ENCODE results near the gene ITGB1. TPM values are rescaled to one million over a fixed set of nuclear protein-coding genes. Genes with fewer than 3 reads are reported as not detected.

The ITGB1 gene
- total RNA-seq, 1 donor from 2014 or later, result 87.4 TPM

GRCh38 chr10:32955299-32955772, 2.7 kb downstream of the ITGB1 start:
- TF ChIP-seq, protein P1, sequence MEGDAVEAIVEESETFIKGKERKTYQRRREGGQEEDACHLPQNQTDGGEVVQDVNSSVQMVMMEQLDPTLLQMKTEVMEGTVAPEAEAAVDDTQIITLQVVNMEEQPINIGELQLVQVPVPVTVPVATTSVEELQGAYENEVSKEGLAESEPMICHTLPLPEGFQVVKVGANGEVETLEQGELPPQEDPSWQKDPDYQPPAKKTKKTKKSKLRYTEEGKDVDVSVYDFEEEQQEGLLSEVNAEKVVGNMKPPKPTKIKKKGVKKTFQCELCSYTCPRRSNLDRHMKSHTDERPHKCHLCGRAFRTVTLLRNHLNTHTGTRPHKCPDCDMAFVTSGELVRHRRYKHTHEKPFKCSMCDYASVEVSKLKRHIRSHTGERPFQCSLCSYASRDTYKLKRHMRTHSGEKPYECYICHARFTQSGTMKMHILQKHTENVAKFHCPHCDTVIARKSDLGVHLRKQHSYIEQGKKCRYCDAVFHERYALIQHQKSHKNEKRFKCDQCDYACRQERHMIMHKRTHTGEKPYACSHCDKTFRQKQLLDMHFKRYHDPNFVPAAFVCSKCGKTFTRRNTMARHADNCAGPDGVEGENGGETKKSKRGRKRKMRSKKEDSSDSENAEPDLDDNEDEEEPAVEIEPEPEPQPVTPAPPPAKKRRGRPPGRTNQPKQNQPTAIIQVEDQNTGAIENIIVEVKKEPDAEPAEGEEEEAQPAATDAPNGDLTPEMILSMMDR (IDR thresholded peaks at IDR 0.05), result no peak
- intact Hi-C loops (cut with micrococcal nuclease), result loop anchor here (5.0 to 10.0 kb wide), 5 partner anchors 142 to 1191 kb away; no protein-coding TSS in a partner anchor
- ATAC-seq (ENCODE audit: low read depth) (no peak), DNase-seq (no peak)
- peak overlapping the region; percentile 71 for H3K4me3 Mint-ChIP-seq
- peaks cover 77% of the 10 kb centered on the region for H3K4me1 Mint-ChIP-seq
- H3K9me3 Mint-ChIP-seq, result no peaks in the 10 kb centered on the region
- peak overlapping the region; percentile 47 for H3K27ac Mint-ChIP-seq
- POLR2A ChIA-PET, result interaction anchor here (1.3 kb wide), 1 partner anchor 11 kb away, joined by 3 read pairs; no protein-coding TSS in a partner anchor
- CTCF ChIA-PET, result interaction anchor here (0.6 to 1.8 kb wide), 2 partner anchors 40 to 54 kb away, joined by 3 to 5 read pairs; no protein-coding TSS in a partner anchor
- peaks cover 7% of the 10 kb centered on the region for H3K36me3 Mint-ChIP-seq (ENCODE audit: low read depth)
- H3K27me3 Mint-ChIP-seq, result no peaks in the 10 kb centered on the region

- ATAC-seq (ENCODE audit: low read depth) (no peak), DNase-seq (no peak)
- intact Hi-C loops (cut with micrococcal nuclease), result loop anchor here (5.0 to 10.0 kb wide), 5 partner anchors 143 to 1190 kb away; no protein-coding TSS in a partner anchor
- CTCF ChIA-PET, result interaction anchor here (0.6 to 1.1 kb wide), 2 partner anchors 41 to 55 kb away, joined by 3 read pairs; no protein-coding TSS in a partner anchor
- peaks cover 7% of the 10 kb centered on the region for H3K36me3 Mint-ChIP-seq (ENCODE audit: low read depth)
- no peaks in the 10 kb centered on the region for H3K9me3 Mint-ChIP-seq
- H3K27ac Mint-ChIP-seq, result peak overlapping the region; percentile 73
- H3K4me1 Mint-ChIP-seq, result peaks cover 76% of the 10 kb centered on the region
- POLR2A ChIA-PET, result interaction anchor here (1.3 kb wide), 1 partner anchor 11 kb away, joined by 3 read pairs; no protein-coding TSS in a partner anchor
- no peaks in the 10 kb centered on the region for H3K27me3 Mint-ChIP-seq
- H3K4me3 Mint-ChIP-seq, result peak overlapping the region; percentile 71
- TF ChIP-seq, protein P1 (IDR thresholded peaks at IDR 0.05), result no peak
These were observed 3.3 kb downstream of the ITGB1 start for GRCh38 chr10:32954545-32955298.

- TF ChIP-seq, protein P1 (IDR thresholded peaks at IDR 0.05), result no peak
- H3K4me3 Mint-ChIP-seq, result peak overlapping the region; percentile 71
- DNase-seq (no peak), ATAC-seq (ENCODE audit: low read depth) (no peak)
- POLR2A ChIA-PET, result interaction anchor here (0.6 kb wide), 1 partner anchor 26 kb away, joined by 5 read pairs; no protein-coding TSS in a partner anchor
- H3K36me3 Mint-ChIP-seq (ENCODE audit: low read depth), result peaks cover 7% of the 10 kb centered on the region
- peak overlapping the region; percentile 73 for H3K27ac Mint-ChIP-seq
- no peaks in the 10 kb centered on the region for H3K9me3 Mint-ChIP-seq
- H3K4me1 Mint-ChIP-seq, result peaks cover 74% of the 10 kb centered on the region
- CTCF ChIA-PET, result interaction anchor here (1.1 kb wide), 1 partner anchor 55 kb away, joined by 3 read pairs; no protein-coding TSS in a partner anchor
- no peaks in the 10 kb centered on the region for H3K27me3 Mint-ChIP-seq
- intact Hi-C loops (cut with micrococcal nuclease), result loop anchor here (10.0 kb wide), 1 partner anchor 1189 kb away; no protein-coding TSS in a partner anchor
These were observed 4.0 kb downstream of the ITGB1 start for GRCh38 chr10:32954080-32954479.

DNA sequence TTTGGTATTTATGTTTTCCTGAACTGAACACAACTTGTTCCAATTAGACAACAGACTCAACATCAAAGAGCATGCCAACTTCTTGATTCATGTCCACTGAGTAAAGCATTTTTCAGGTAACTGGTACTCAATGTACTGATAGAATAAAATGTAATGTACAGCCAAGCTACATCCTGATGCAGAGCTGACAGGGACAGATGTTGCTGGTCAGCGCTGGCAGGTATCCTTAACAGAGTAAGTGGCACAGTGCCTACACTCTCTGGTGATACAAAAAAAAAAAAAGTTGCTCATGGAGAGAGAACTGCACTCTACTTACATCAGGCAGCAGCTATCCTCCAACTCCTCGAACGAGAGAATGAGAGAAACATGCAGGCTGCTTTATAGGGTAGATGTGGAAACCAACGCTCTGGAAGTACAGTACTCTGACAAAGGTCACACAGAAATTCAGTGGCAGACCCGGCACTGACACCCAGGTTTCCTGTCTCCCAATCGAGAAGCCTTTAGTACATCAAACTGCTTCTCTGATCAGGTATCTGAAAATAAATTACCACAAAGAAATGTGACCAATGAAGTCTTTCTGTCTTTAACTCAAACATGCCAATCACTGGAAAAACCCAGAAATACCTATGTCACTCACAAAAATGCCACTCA, 4.6 kb downstream of the ITGB1 start:
- Mint-ChIP-seq H3K9me3 (no peaks in the 10 kb centered on the region), H3K27ac (peak overlapping the region; percentile 73), H3K4me3 (peak overlapping the region; percentile 71), H3K27me3 (no peaks in the 10 kb centered on the region), H3K4me1 (peaks cover 73% of the 10 kb centered on the region), H3K36me3 (ENCODE audit: low read depth) (peaks cover 5% of the 10 kb centered on the region)
- TF ChIP-seq, protein P1 (IDR thresholded peaks at IDR 0.05), result no peak
- intact Hi-C loops (cut with micrococcal nuclease), result loop anchor here (10.0 kb wide), 1 partner anchor 1189 kb away; no protein-coding TSS in a partner anchor
- ATAC-seq (ENCODE audit: low read depth) (no peak), DNase-seq (no peak)
- POLR2A ChIA-PET, result interaction anchor here (0.6 kb wide), 1 partner anchor 27 kb away, joined by 5 read pairs; no protein-coding TSS in a partner anchor
- CTCF ChIA-PET, result interaction anchor here (1.1 kb wide), 1 partner anchor 56 kb away, joined by 3 read pairs; no protein-coding TSS in a partner anchor

Measured in activated B cell treated with CpG ODN at 0.5 μM for 24 hours (primary cell).